ENCODE results near the gene PIP4P1. TPM values are rescaled to one million over a fixed set of nuclear protein-coding genes. Genes with fewer than 3 reads are reported as not detected.
A peak's percentile ranks its signal among the peaks of the same experiment; 100 is the strongest.

The PIP4P1 gene
- total RNA-seq, 1 experiment from 2014 or later = 29.4 TPM

- H3K79me2 ChIP-seq (ENCODE audit: low read length) = no peaks in the 10 kb centered on the region
- H2AFZ ChIP-seq (ENCODE audit: low read length) = no peak overlapping the region
- peaks cover 3% of the 10 kb centered on the region for H3K4me1 ChIP-seq (ENCODE audit: low read length)
- no peaks in the 10 kb centered on the region for H3K9me2 ChIP-seq (replicated peaks; ENCODE audit: insufficient read depth, low read length)
- H3K9ac ChIP-seq (ENCODE audit: low read length) = no peak overlapping the region
- H3K4me2 ChIP-seq (ENCODE audit: low read depth, low read length, poor library complexity, severe bottlenecking) = no peak overlapping the region
- no peaks in the 10 kb centered on the region for H3K27me3 ChIP-seq (ENCODE audit: low read length)
- H3K27ac ChIP-seq (ENCODE audit: low read length) = no peak overlapping the region
- no peaks in the 10 kb centered on the region for H4K20me1 ChIP-seq (ENCODE audit: insufficient read depth, low read depth, low read length)
- H3K4me3 ChIP-seq (ENCODE audit: low read length) = no peak overlapping the region
- H3K9me3 ChIP-seq (ENCODE audit: low read length) = no peaks in the 10 kb centered on the region
- no peak for DNase-seq
- no peaks in the 10 kb centered on the region for H3K36me3 ChIP-seq (ENCODE audit: insufficient read depth, low read length)
Observed at GRCh38 chr14:20436363-20436755, 24.9 kb downstream of the PIP4P1 start.

GRCh38 chr14:20435582-20436362 is 25.5 kb downstream of the PIP4P1 start, which contains the start of gene KLHL33:
KLHL33 (minus strand) TSS chr14:20436166; CDS start chr14:20435811, 355 bp downstream.
- H3K36me3 ChIP-seq (ENCODE audit: insufficient read depth, low read length) = no peaks in the 10 kb centered on the region
- no peak within 1 kb of the TSS for H3K4me2 ChIP-seq (ENCODE audit: low read depth, low read length, poor library complexity, severe bottlenecking)
- H3K79me2 ChIP-seq (ENCODE audit: low read length) = no peaks in the 10 kb centered on the region
- H3K9ac ChIP-seq (ENCODE audit: low read length) = no peak within 1 kb of the TSS
- no peak within 1 kb of the TSS for H3K4me3 ChIP-seq (ENCODE audit: low read length)
- no peak within 1 kb of the TSS for H3K27ac ChIP-seq (ENCODE audit: low read length)
- no peaks in the 10 kb centered on the region for H3K4me1 ChIP-seq (ENCODE audit: low read length)
- H3K27me3 ChIP-seq (ENCODE audit: low read length) = no peaks in the 10 kb centered on the region
- no peak within 1 kb of the TSS for H2AFZ ChIP-seq (ENCODE audit: low read length)
- H4K20me1 ChIP-seq (ENCODE audit: insufficient read depth, low read depth, low read length) = no peaks in the 10 kb centered on the region
- H3K9me3 ChIP-seq (ENCODE audit: low read length) = no peaks in the 10 kb centered on the region
- DNase-seq = no peak
- no peaks in the 10 kb centered on the region for H3K9me2 ChIP-seq (replicated peaks; ENCODE audit: insufficient read depth, low read length)

- Histone ChIP-seq H3K9me2 (replicated peaks; ENCODE audit: insufficient read depth, low read length) (no peaks in the 10 kb centered on the region), H3K4me1 (ENCODE audit: low read length) (no peaks in the 10 kb centered on the region)
Observed at GRCh38 chr14:20434701-20435581, 26.3 kb downstream of the PIP4P1 start.

GRCh38 chr14:20429801-20430669 is 31.2 kb downstream of the PIP4P1 start:
- no peaks in the 10 kb centered on the region for H3K27me3 ChIP-seq (ENCODE audit: low read length)
- peaks cover 13% of the 10 kb centered on the region for H3K4me1 ChIP-seq (ENCODE audit: low read length)
- no peaks in the 10 kb centered on the region for H3K36me3 ChIP-seq (ENCODE audit: insufficient read depth, low read length)
- no peaks in the 10 kb centered on the region for H3K9me2 ChIP-seq (replicated peaks; ENCODE audit: insufficient read depth, low read length)
- H3K4me3 ChIP-seq (ENCODE audit: low read length) = no peak overlapping the region
- no peak overlapping the region for H2AFZ ChIP-seq (ENCODE audit: low read length)
- no peaks in the 10 kb centered on the region for H3K9me3 ChIP-seq (ENCODE audit: low read length)
- no peak for DNase-seq
- H3K27ac ChIP-seq (ENCODE audit: low read length) = no peak overlapping the region
- no peaks in the 10 kb centered on the region for H3K79me2 ChIP-seq (ENCODE audit: low read length)
- no peak overlapping the region for H3K4me2 ChIP-seq (ENCODE audit: low read depth, low read length, poor library complexity, severe bottlenecking)
- no peak overlapping the region for H3K9ac ChIP-seq (ENCODE audit: low read length)
- H4K20me1 ChIP-seq (ENCODE audit: insufficient read depth, low read depth, low read length) = no peaks in the 10 kb centered on the region

More at GRCh38 chr14:20434701-20435581, 26.3 kb downstream of the PIP4P1 start:
- no peak overlapping the region for H3K4me3 ChIP-seq (ENCODE audit: low read length)
- no peak overlapping the region for H3K27ac ChIP-seq (ENCODE audit: low read length)
- H3K79me2 ChIP-seq (ENCODE audit: low read length) = no peaks in the 10 kb centered on the region
- H4K20me1 ChIP-seq (ENCODE audit: insufficient read depth, low read depth, low read length) = no peaks in the 10 kb centered on the region
- no peak for DNase-seq
- H3K36me3 ChIP-seq (ENCODE audit: insufficient read depth, low read length) = no peaks in the 10 kb centered on the region
- no peaks in the 10 kb centered on the region for H3K27me3 ChIP-seq (ENCODE audit: low read length)
- H3K4me2 ChIP-seq (ENCODE audit: low read depth, low read length, poor library complexity, severe bottlenecking) = no peak overlapping the region
- H3K9ac ChIP-seq (ENCODE audit: low read length) = no peak overlapping the region
- H3K9me3 ChIP-seq (ENCODE audit: low read length) = no peaks in the 10 kb centered on the region
- H2AFZ ChIP-seq (ENCODE audit: low read length) = no peak overlapping the region

- H4K20me1 ChIP-seq (ENCODE audit: insufficient read depth, low read depth, low read length) = no peaks in the 10 kb centered on the region
- no peak overlapping the region for H3K9ac ChIP-seq (ENCODE audit: low read length)
- H2AFZ ChIP-seq (ENCODE audit: low read length) = no peak overlapping the region
- H3K79me2 ChIP-seq (ENCODE audit: low read length) = no peaks in the 10 kb centered on the region
- no peaks in the 10 kb centered on the region for H3K36me3 ChIP-seq (ENCODE audit: insufficient read depth, low read length)
- H3K4me1 ChIP-seq (ENCODE audit: low read length) = peaks cover 13% of the 10 kb centered on the region
- no peak overlapping the region for H3K4me3 ChIP-seq (ENCODE audit: low read length)
- H3K9me2 ChIP-seq (replicated peaks; ENCODE audit: insufficient read depth, low read length) = no peaks in the 10 kb centered on the region
- no peaks in the 10 kb centered on the region for H3K9me3 ChIP-seq (ENCODE audit: low read length)
- no peak overlapping the region for H3K4me2 ChIP-seq (ENCODE audit: low read depth, low read length, poor library complexity, severe bottlenecking)
- no peaks in the 10 kb centered on the region for H3K27me3 ChIP-seq (ENCODE audit: low read length)
- H3K27ac ChIP-seq (ENCODE audit: low read length) = no peak overlapping the region
- no peak for DNase-seq
Observed at GRCh38 chr14:20428802-20429201, 32.4 kb downstream of the PIP4P1 start.

- peak overlapping the region; percentile 38 for H3K4me2 ChIP-seq (ENCODE audit: low read depth, low read length, poor library complexity, severe bottlenecking)
- DNase-seq = no peak
- no peaks in the 10 kb centered on the region for H3K36me3 ChIP-seq (ENCODE audit: insufficient read depth, low read length)
- peak overlapping the region; percentile 45 for H3K9ac ChIP-seq (ENCODE audit: low read length)
- H3K9me3 ChIP-seq (ENCODE audit: low read length) = no peaks in the 10 kb centered on the region
- H4K20me1 ChIP-seq (ENCODE audit: insufficient read depth, low read depth, low read length) = no peaks in the 10 kb centered on the region
- peak overlapping the region; percentile 83 for H2AFZ ChIP-seq (ENCODE audit: low read length)
- peaks cover 13% of the 10 kb centered on the region for H3K4me1 ChIP-seq (ENCODE audit: low read length)
- H3K9me2 ChIP-seq (replicated peaks; ENCODE audit: insufficient read depth, low read length) = no peaks in the 10 kb centered on the region
- H3K79me2 ChIP-seq (ENCODE audit: low read length) = no peaks in the 10 kb centered on the region
- no peak overlapping the region for H3K27ac ChIP-seq (ENCODE audit: low read length)
- H3K27me3 ChIP-seq (ENCODE audit: low read length) = no peaks in the 10 kb centered on the region
- H3K4me3 ChIP-seq (ENCODE audit: low read length) = no peak overlapping the region
Observed at GRCh38 chr14:20428010-20428365, 33.2 kb downstream of the PIP4P1 start.

GRCh38 chr14:20427231-20428009 is 33.8 kb downstream of the PIP4P1 start:
- peaks cover 13% of the 10 kb centered on the region for H3K4me1 ChIP-seq (ENCODE audit: low read length)
- H2AFZ ChIP-seq (ENCODE audit: low read length) = peak overlapping the region; percentile 83; the same call in 1 of the 2 replicates
- no peaks in the 10 kb centered on the region for H3K27me3 ChIP-seq (ENCODE audit: low read length)
- H3K79me2 ChIP-seq (ENCODE audit: low read length) = no peaks in the 10 kb centered on the region
- no peaks in the 10 kb centered on the region for H4K20me1 ChIP-seq (ENCODE audit: insufficient read depth, low read depth, low read length)
- no peak overlapping the region for H3K27ac ChIP-seq (ENCODE audit: low read length)
- H3K4me2 ChIP-seq (ENCODE audit: low read depth, low read length, poor library complexity, severe bottlenecking) = peak overlapping the region; percentile 38
- no peak overlapping the region for H3K4me3 ChIP-seq (ENCODE audit: low read length)
- no peaks in the 10 kb centered on the region for H3K9me3 ChIP-seq (ENCODE audit: low read length)
- H3K9ac ChIP-seq (ENCODE audit: low read length) = peak overlapping the region; percentile 45
- DNase-seq = peak; percentile 62
- no peaks in the 10 kb centered on the region for H3K36me3 ChIP-seq (ENCODE audit: insufficient read depth, low read length)
- H3K9me2 ChIP-seq (replicated peaks; ENCODE audit: insufficient read depth, low read length) = no peaks in the 10 kb centered on the region
